GM23338 (cell line): ENCODE measurements around the gene FBLN2. TPM values are rescaled to one million over a fixed set of nuclear protein-coding genes. Genes with fewer than 3 reads are reported as not detected.

ENCODE experiments used
- ATAC-seq: fragments of 200-7000 bp; cut with Tn5 transposase; 3 replicates; pipeline ENCODE4 v1.9.1; 2020
- DNase-seq: peaks from one replicate; pipeline ENCODE4 v3.0.0-alpha.2; 2015; ENCODE audit warnings: low spot score
- H2AFZ ChIP-seq: fragments of 200-600 bp; sonication (generic); 2 replicates; pipeline ENCODE4 v1.8.0; 2016; ENCODE audit warnings: antibody characterized with exemption, mild to moderate bottlenecking, moderate library complexity
- H3F3A ChIP-seq: fragments of 200-600 bp; sonication (generic); replicated peaks from 2 replicates; pipeline ENCODE4 v1.8.0; 2017; ENCODE audit warnings: antibody characterized with exemption, mixed run types, low read depth
- H3K27ac ChIP-seq: fragments of 200-600 bp; sonication (generic); 2 replicates; pipeline ENCODE4 v1.6.1; 2016; ENCODE audit warnings: low read depth
- H3K27me3 ChIP-seq: fragments of 200-600 bp; sonication (generic); 2 replicates; pipeline ENCODE4 v1.8.0; 2016; ENCODE audit warnings: mild to moderate bottlenecking, mixed run types, moderate library complexity; ENCODE audit not compliant: insufficient read depth
- H3K36me3 ChIP-seq: fragments of 200-600 bp; sonication (generic); 2 replicates; pipeline ENCODE4 v1.8.0; 2016; ENCODE audit warnings: mild to moderate bottlenecking; ENCODE audit not compliant: insufficient read depth
- H3K4me1 ChIP-seq: fragments of 200-600 bp; sonication (generic); 2 replicates; pipeline ENCODE4 v1.8.0; 2016; ENCODE audit warnings: mild to moderate bottlenecking, moderate library complexity; ENCODE audit not compliant: insufficient read depth
- H3K4me2 ChIP-seq: fragments of 200-600 bp; sonication (generic); 2 replicates; pipeline ENCODE4 v1.7.1; 2017; ENCODE audit warnings: mixed run types
- H3K4me3 ChIP-seq: fragments of 200-600 bp; sonication (generic); 2 replicates; pipeline ENCODE4 v1.6.1; 2016; ENCODE audit warnings: mixed run types
- H3K79me2 ChIP-seq: fragments of 200-600 bp; sonication (generic); replicated peaks from 2 replicates; pipeline ENCODE4 v1.8.0; 2017; ENCODE audit warnings: mild to moderate bottlenecking; ENCODE audit not compliant: insufficient read depth
- H3K9me2 ChIP-seq: fragments of 200-600 bp; sonication (generic); 2 replicates; pipeline ENCODE4 v1.8.0; 2017; ENCODE audit not compliant: insufficient read depth
- H4K20me1 ChIP-seq: fragments of 200-600 bp; sonication (generic); replicated peaks from 2 replicates; pipeline ENCODE4 v1.8.0; 2017; ENCODE audit warnings: mild to moderate bottlenecking; ENCODE audit not compliant: insufficient read depth
- H3K27ac Mint-ChIP-seq: 2 replicates; pipeline ENCODE4 v1.8.0; 2020; ENCODE audit warnings: inconsistent platforms, mild to moderate bottlenecking, moderate library complexity, mixed read lengths
- H3K27me3 Mint-ChIP-seq: 3 replicates; pipeline ENCODE4 v1.8.0; 2022; ENCODE audit warnings: low read depth, mild to moderate bottlenecking, moderate library complexity, mixed read lengths, inconsistent platforms; ENCODE audit not compliant: insufficient read depth, poor library complexity
- H3K36me3 Mint-ChIP-seq: 3 replicates; pipeline ENCODE4 v1.8.0; 2021; ENCODE audit warnings: low read depth, mild to moderate bottlenecking, inconsistent platforms, moderate library complexity, mixed read lengths
- H3K4me1 Mint-ChIP-seq: 3 replicates; pipeline ENCODE4 v1.8.0; 2020; ENCODE audit warnings: mild to moderate bottlenecking, inconsistent platforms, mixed read lengths
- H3K4me3 Mint-ChIP-seq: 3 replicates; pipeline ENCODE4 v1.8.0; 2021; ENCODE audit warnings: moderate library complexity, mild to moderate bottlenecking, inconsistent platforms, mixed read lengths
- H3K9me3 Mint-ChIP-seq: 3 replicates; pipeline ENCODE4 v1.8.0; 2020; ENCODE audit warnings: moderate library complexity, mild to moderate bottlenecking, inconsistent platforms, mixed read lengths
- CTCF ChIP-seq, 2 experiments: fragments of 200-600 bp in 1 of 2; sonication (generic) in 1 of 2; conservative IDR thresholded peaks; 2 replicates each; pipeline versions ENCODE4 v1.5.1 to v1.6.1; 2016 to 2017; ENCODE audit warnings: antibody characterized with exemption in 2 of 2, low read depth in 2 of 2, mild to moderate bottlenecking in 2 of 2, moderate library complexity in 1 of 2
- ETS1 ChIP-seq: IDR thresholded peaks from 2 replicates; pipeline ENCODE4 v1.6.1; 2016; ENCODE audit warnings: antibody characterized with exemption
- EZH2phosphoT487 ChIP-seq: fragments of 200-600 bp; sonication (generic); IDR thresholded peaks from one replicate; pipeline ENCODE4 v1.8.1; 2018; ENCODE audit warnings: antibody characterized with exemption; ENCODE audit not compliant: unreplicated experiment
- REST ChIP-seq: IDR thresholded peaks from one replicate; pipeline ENCODE4 v1.6.1; 2018; ENCODE audit warnings: antibody characterized with exemption; ENCODE audit not compliant: unreplicated experiment
- polyA plus RNA-seq: library from polyadenylated mRNA; unstranded; fragments of >200 nt; fragmentation: Nextera tagmentation; extraction: Ambion mirVana; gene quantifications from 2 replicates; pipeline ENCODE4 v1.2.1, GENCODE V29; 2016
- total RNA-seq: library from RNA; depleted of rRNA; stranded (reverse); fragments of >200 nt; shearing (Covaris generic); gene quantifications from 2 replicates; pipeline ENCODE4 v1.2.3, GENCODE V29; 2014
- TF ChIP-seq, protein P1 (sequence below): fragments of 250-450 bp; sonication (Bioruptor Pico); IDR thresholded peaks from 2 replicates; pipeline ENCODE4 v1.5.0; 2020; ENCODE audit warnings: mild to moderate bottlenecking, moderate library complexity

Gene FBLN2
- total and polyA plus RNA-seq, 2 experiments from 2014 or later: 18.8 to 26.8 TPM

DNA sequence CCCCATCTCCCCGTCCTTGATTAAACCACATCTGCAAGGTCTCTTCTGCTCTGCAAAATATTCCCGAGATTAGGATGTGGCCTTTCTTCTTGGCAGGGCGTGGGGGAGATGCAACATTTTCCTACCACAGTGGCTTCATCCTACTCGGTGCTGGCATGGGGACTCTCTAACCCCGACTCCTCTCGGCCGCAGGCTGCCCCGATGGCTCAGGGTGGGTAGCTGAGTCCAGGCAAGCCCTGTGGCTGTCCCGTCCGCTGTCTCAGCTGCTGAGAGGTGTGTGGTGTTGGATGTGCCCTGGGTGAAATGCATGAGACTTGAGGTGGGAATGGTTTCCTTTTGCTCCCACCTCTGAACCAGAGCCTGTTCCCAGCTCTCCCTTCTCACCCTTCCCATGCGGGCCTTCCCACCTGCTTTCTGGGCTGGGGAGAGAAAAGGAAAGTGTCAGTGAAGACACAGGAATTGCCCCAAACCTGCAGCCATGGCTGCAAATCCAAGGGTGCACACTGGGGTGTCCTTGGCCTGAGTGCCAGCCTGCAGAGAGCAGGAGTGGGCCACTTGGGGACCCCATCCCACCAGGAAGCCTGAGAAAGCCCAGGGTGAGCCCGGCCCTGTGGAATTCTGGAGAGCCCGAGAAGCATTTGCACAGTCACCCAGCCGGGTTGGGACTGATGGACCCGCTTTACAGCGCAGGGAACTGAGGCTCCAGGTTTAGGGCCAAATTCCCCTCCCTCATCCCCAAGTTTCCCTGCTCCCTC lies 115.0 kb downstream of the FBLN2 start:
- H3K79me2 ChIP-seq: no peaks in the 10 kb centered on the region
- H3K4me3 Mint-ChIP-seq: no peak overlapping the region
- no peaks in the 10 kb centered on the region for H3F3A ChIP-seq
- no peak overlapping the region for H3K27ac ChIP-seq
- H3K4me1 Mint-ChIP-seq: peaks cover 16% of the 10 kb centered on the region
- no peaks in the 10 kb centered on the region for H3K9me2 ChIP-seq
- H3K27me3 Mint-ChIP-seq: peaks cover 7% of the 10 kb centered on the region
- TF ChIP-seq, protein P1, sequence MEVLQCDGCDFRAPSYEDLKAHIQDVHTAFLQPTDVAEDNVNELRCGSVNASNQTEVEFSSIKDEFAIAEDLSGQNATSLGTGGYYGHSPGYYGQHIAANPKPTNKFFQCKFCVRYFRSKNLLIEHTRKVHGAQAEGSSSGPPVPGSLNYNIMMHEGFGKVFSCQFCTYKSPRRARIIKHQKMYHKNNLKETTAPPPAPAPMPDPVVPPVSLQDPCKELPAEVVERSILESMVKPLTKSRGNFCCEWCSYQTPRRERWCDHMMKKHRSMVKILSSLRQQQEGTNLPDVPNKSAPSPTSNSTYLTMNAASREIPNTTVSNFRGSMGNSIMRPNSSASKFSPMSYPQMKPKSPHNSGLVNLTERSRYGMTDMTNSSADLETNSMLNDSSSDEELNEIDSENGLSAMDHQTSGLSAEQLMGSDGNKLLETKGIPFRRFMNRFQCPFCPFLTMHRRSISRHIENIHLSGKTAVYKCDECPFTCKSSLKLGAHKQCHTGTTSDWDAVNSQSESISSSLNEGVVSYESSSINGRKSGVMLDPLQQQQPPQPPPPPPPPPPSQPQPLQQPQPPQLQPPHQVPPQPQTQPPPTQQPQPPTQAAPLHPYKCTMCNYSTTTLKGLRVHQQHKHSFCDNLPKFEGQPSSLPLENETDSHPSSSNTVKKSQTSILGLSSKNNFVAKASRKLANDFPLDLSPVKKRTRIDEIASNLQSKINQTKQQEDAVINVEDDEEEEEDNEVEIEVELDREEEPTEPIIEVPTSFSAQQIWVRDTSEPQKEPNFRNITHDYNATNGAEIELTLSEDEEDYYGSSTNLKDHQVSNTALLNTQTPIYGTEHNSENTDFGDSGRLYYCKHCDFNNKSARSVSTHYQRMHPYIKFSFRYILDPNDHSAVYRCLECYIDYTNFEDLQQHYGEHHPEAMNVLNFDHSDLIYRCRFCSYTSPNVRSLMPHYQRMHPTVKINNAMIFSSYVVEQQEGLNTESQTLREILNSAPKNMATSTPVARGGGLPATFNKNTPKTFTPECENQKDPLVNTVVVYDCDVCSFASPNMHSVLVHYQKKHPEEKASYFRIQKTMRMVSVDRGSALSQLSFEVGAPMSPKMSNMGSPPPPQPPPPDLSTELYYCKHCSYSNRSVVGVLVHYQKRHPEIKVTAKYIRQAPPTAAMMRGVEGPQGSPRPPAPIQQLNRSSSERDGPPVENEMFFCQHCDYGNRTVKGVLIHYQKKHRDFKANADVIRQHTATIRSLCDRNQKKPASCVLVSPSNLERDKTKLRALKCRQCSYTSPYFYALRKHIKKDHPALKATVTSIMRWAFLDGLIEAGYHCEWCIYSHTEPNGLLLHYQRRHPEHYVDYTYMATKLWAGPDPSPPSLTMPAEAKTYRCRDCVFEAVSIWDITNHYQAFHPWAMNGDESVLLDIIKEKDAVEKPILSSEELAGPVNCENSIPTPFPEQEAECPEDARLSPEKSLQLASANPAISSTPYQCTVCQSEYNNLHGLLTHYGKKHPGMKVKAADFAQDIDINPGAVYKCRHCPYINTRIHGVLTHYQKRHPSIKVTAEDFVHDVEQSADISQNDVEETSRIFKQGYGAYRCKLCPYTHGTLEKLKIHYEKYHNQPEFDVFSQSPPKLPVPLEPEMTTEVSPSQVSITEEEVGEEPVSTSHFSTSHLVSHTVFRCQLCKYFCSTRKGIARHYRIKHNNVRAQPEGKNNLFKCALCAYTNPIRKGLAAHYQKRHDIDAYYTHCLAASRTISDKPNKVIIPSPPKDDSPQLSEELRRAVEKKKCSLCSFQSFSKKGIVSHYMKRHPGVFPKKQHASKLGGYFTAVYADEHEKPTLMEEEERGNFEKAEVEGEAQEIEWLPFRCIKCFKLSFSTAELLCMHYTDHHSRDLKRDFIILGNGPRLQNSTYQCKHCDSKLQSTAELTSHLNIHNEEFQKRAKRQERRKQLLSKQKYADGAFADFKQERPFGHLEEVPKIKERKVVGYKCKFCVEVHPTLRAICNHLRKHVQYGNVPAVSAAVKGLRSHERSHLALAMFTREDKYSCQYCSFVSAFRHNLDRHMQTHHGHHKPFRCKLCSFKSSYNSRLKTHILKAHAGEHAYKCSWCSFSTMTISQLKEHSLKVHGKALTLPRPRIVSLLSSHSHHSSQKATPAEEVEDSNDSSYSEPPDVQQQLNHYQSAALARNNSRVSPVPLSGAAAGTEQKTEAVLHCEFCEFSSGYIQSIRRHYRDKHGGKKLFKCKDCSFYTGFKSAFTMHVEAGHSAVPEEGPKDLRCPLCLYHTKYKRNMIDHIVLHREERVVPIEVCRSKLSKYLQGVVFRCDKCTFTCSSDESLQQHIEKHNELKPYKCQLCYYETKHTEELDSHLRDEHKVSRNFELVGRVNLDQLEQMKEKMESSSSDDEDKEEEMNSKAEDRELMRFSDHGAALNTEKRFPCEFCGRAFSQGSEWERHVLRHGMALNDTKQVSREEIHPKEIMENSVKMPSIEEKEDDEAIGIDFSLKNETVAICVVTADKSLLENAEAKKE: no peak
- TF ChIP-seq CTCF (conservative IDR thresholded peaks at IDR 0.05; ENCODE audit: low read depth in 2 of 2) (no peak), ETS1 (no peak), EZH2phosphoT487 (no peak), REST (no peak)
- H4K20me1 ChIP-seq: no peaks in the 10 kb centered on the region
- no peak overlapping the region for H3K4me2 ChIP-seq
- H3K9me3 Mint-ChIP-seq: no peaks in the 10 kb centered on the region
- H3K36me3 ChIP-seq: no peaks in the 10 kb centered on the region
- no peak overlapping the region; the same call in none of the 2 replicates for H2AFZ ChIP-seq
- no peaks in the 10 kb centered on the region for H3K27me3 ChIP-seq
- H3K27ac Mint-ChIP-seq: no peak overlapping the region
- ATAC-seq (peak; percentile 19; the same call in 2 of the 3 replicates), DNase-seq (no peak)
- H3K36me3 Mint-ChIP-seq: no peaks in the 10 kb centered on the region
- no peak overlapping the region for H3K4me3 ChIP-seq
- peaks cover 9% of the 10 kb centered on the region for H3K4me1 ChIP-seq
